Loucy (cell line): ENCODE measurements around the gene CDK8.

Experiments used
- CTCF ChIP-seq: fragments of 200-600 bp; sonication (generic); conservative IDR thresholded peaks from 2 replicates; pipeline ENCODE4 v1.5.1; 2014; ENCODE audit warnings: mild to moderate bottlenecking, antibody characterized with exemption, low read length
- EZH2phosphoT487 ChIP-seq: fragments of 200-600 bp; IDR thresholded peaks from 2 replicates; pipeline ENCODE4 v1.6.1; 2018; ENCODE audit warnings: antibody characterized with exemption, mild to moderate bottlenecking, moderate library complexity, borderline replicate concordance

GRCh38 chr13:26423629-26424028 lies 169.7 kb downstream of the CDK8 start:
- TF ChIP-seq CTCF (no peak), EZH2phosphoT487 (no peak)
